Type B pancreatic cell (in vitro differentiated cells): ENCODE measurements around the gene MRGPRF. TPM values are rescaled to one million over a fixed set of nuclear protein-coding genes. Genes with fewer than 3 reads are reported as not detected.

Experiments
- DNase-seq: peaks from one replicate; pipeline ENCODE4 v3.0.0; 2021; ENCODE audit warnings: mixed read lengths; ENCODE audit not compliant: unreplicated experiment; ENCODE audit errors: extremely low spot score
- H3K27ac Mint-ChIP-seq: 2 replicates; pipeline ENCODE4 v1.8.0; 2021; ENCODE audit warnings: mild to moderate bottlenecking, mixed read lengths
- H3K27me3 Mint-ChIP-seq: 2 replicates; pipeline ENCODE4 v1.8.0; 2021; ENCODE audit warnings: mixed read lengths
- H3K36me3 Mint-ChIP-seq: 2 replicates; pipeline ENCODE4 v1.8.0; 2021; ENCODE audit warnings: mixed read lengths
- H3K4me1 Mint-ChIP-seq: one replicate; pipeline ENCODE4 v1.8.0; 2021; ENCODE audit warnings: mixed read lengths; ENCODE audit not compliant: unreplicated experiment
- H3K4me3 Mint-ChIP-seq: 2 replicates; pipeline ENCODE4 v1.8.0; 2021; ENCODE audit warnings: mild to moderate bottlenecking, mixed read lengths
- H3K9me3 Mint-ChIP-seq: 2 replicates; pipeline ENCODE4 v1.8.0; 2021; ENCODE audit warnings: mixed read lengths
- total RNA-seq: library from RNA; stranded (reverse); gene quantifications from 2 replicates; pipeline ENCODE4 v1.2.1, GENCODE V29; 2021; ENCODE audit warnings: low replicate concordance
- TF ChIP-seq, protein P1 (sequence below): fragments of 200-600 bp; sonication (generic); conservative IDR thresholded peaks from 2 replicates; pipeline ENCODE4 v1.5.0; 2021; ENCODE audit warnings: antibody characterized with exemption, mild to moderate bottlenecking

MRGPRF gene
- total RNA-seq, 1 donor from 2014 or later = 1.4 TPM

DNA sequence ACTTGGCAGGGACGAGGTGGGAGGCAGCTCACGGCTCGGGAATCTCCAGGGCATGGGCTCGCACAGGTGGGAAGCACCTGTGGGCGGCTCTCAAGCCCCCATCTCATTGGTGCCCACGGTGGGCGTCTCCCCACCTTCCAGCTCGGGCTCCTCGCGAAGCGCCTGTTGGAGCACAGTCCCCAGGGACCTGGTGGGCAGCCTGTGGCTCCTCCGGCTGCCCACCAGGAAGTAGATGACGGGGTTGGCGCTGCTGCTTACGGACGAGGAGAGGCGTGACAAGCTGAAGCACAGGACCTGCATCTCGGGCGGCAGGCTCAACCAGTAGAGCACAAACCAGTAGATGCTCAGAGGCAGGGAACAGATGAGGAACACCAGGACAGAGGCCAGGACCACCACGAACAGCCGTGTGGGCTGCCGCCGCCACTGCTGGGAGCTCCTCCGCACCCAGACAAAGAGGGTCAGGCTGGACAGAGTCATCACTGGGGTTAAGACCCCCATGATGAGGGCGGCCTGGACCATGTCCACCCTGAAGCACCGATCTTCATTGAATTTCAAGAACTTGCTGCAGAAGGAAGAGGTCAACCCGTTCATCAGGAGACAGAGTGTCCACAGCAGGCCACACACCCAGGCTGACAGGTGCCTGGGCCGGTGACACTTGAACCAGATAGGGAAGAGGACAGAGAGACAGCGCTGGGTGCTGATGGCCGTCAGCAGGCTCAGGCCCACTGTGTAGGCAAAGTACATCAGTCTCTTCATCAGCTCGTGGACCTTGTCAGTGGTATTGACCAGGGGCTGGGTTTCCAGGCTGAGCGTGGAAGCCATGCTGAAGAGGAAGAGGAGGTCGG, 32.9 kb downstream of the MRGPRF start:
- Mint-ChIP-seq H3K36me3 (no peaks in the 10 kb centered on the region), H3K27ac (no peak overlapping the region), H3K9me3 (no peaks in the 10 kb centered on the region), H3K27me3 (peaks cover 8% of the 10 kb centered on the region), H3K4me1 (peaks cover 6% of the 10 kb centered on the region), H3K4me3 (no peak overlapping the region)
- TF ChIP-seq, protein P1, sequence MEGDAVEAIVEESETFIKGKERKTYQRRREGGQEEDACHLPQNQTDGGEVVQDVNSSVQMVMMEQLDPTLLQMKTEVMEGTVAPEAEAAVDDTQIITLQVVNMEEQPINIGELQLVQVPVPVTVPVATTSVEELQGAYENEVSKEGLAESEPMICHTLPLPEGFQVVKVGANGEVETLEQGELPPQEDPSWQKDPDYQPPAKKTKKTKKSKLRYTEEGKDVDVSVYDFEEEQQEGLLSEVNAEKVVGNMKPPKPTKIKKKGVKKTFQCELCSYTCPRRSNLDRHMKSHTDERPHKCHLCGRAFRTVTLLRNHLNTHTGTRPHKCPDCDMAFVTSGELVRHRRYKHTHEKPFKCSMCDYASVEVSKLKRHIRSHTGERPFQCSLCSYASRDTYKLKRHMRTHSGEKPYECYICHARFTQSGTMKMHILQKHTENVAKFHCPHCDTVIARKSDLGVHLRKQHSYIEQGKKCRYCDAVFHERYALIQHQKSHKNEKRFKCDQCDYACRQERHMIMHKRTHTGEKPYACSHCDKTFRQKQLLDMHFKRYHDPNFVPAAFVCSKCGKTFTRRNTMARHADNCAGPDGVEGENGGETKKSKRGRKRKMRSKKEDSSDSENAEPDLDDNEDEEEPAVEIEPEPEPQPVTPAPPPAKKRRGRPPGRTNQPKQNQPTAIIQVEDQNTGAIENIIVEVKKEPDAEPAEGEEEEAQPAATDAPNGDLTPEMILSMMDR = no peak
- DNase-seq = no peak

DNA sequence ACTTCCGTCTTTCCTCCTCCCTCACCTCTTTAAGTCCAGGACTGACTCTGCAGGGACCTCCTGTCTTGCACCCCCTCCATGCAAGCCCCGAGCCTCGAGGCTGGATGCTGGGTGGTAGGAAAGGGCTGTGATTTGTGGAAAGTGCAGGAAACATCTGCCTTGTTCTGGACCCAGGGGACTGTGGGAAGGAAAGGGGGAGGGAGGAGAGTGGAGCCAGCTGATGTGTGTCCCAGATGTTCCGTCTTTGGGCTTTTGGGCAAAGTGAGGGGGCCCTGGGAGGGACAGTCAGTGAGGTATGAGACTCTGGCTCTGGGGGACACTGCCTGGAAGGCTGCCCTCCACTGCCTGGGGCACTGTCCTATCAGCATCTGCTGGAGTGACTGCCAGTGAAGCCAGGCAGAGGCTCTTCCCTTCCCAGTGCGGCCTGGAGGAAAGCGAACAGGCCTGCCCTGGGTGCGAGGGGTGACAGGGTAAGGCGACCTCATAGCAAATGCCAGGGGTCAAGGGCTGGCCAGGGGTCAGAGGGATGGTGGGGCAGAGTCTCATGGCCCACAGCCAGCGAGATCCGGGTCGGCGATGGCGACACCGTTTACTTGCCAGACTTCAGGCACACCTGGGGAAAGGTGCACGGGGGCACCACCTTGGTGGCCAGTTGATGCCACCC, 34.0 kb downstream of the MRGPRF start:
- no peaks in the 10 kb centered on the region for H3K9me3 Mint-ChIP-seq
- peak; percentile 61 for DNase-seq
- peaks cover 6% of the 10 kb centered on the region for H3K27me3 Mint-ChIP-seq
- peaks cover 10% of the 10 kb centered on the region for H3K4me1 Mint-ChIP-seq
- TF ChIP-seq, protein P1 = no peak
- no peaks in the 10 kb centered on the region for H3K36me3 Mint-ChIP-seq
- no peak overlapping the region for H3K27ac Mint-ChIP-seq
- no peak overlapping the region for H3K4me3 Mint-ChIP-seq

DNA sequence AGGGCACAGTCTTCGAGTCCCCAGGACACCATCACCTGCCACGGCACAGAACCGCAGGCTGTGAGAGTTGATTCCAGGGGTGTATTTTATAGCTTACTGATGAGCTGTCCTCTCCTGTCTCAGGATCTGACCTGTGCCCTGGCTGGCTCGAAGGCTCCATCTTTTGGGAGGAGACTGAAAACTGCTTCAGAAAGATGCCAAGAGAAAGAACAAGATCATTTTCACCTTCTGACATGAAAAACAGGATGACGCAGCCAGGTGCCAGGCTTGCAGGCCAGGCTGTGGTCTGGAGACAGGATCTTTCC, 34.5 kb downstream of the MRGPRF start:
- Mint-ChIP-seq H3K27me3 (peaks cover 6% of the 10 kb centered on the region), H3K9me3 (no peaks in the 10 kb centered on the region), H3K27ac (no peak overlapping the region), H3K4me1 (peaks cover 14% of the 10 kb centered on the region), H3K36me3 (no peaks in the 10 kb centered on the region), H3K4me3 (no peak overlapping the region)
- TF ChIP-seq, protein P1 = no peak
- DNase-seq = no peak

DNA sequence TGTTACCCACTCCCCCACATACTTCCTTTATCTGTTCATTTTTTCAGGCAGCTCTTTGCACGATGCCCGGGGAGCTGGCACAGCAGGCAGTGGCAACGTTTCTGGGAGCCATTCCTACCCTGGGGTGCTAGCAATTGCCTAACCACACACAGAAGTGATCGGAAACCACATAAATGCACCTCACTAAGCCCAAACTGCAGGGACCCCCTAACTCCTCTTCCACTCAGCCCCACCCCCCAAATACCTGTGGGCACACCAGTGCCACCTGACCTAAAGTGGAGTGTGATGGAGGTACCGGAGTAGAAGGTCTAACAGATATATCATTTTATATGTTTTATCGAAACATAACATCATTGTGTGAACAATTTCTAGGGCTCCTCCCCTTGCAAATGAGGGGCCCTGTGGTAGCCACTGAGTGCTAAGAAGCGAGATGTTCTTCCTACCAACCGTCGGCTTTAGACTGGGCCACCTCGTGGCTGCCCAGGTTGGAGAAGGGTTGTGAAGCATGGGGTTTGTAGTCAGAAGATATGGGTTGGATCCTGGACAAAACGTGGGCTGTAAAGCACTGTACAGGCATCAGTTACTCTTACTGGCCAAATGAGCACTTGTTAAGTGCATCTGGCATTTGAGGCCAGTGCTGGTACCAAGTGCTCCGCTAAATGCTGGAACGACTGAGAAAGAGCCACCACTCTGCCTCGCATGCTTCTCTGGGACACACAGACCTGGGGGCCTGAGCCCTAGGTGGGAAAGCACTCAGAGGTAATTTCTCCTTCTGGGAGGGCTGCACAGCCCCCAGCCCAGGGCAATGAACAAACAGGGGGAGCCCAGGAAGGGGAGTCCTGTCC, 35.0 kb downstream of the MRGPRF start:
- Mint-ChIP-seq H3K9me3 (no peaks in the 10 kb centered on the region), H3K36me3 (no peaks in the 10 kb centered on the region), H3K4me1 (peaks cover 20% of the 10 kb centered on the region), H3K27ac (no peak overlapping the region), H3K4me3 (no peak overlapping the region), H3K27me3 (peaks cover 6% of the 10 kb centered on the region)
- TF ChIP-seq, protein P1 = no peak
- DNase-seq = no peak

GRCh38 chr11:68976563-68976962, 36.5 kb downstream of the MRGPRF start:
- H3K4me1 Mint-ChIP-seq = peaks cover 27% of the 10 kb centered on the region

More at GRCh38 chr11:68976563-68976962, 36.5 kb downstream of the MRGPRF start:
- DNase-seq = no peak
- H3K9me3 Mint-ChIP-seq = no peaks in the 10 kb centered on the region
- no peak overlapping the region for H3K4me3 Mint-ChIP-seq
- no peaks in the 10 kb centered on the region for H3K36me3 Mint-ChIP-seq
- TF ChIP-seq, protein P1 = no peak
- no peak overlapping the region for H3K27ac Mint-ChIP-seq
- H3K27me3 Mint-ChIP-seq = peaks cover under 1% of the 10 kb centered on the region
